Stomach (tissue), 9 donors: ENCODE data around the gene BCAR3. TPM values are rescaled to one million over a fixed set of nuclear protein-coding genes. Genes with fewer than 3 reads are reported as not detected.

Source experiments
- DNase-seq, 2 donors: peaks; one replicate each; pipeline versions ENCODE4 v3.0.0 to v3.0.0-alpha.2; 2013 to 2019
- H3K27ac ChIP-seq, 5 donors: fragments of 200-600 bp in 4 of 5; sonication (generic) in 4 of 5; one replicate each; pipeline ENCODE4 v1.5.1; 2013 to 2019; ENCODE audit warnings: mild to moderate bottlenecking in 1 of 5, moderate library complexity in 1 of 5
- H3K27me3 ChIP-seq, 3 donors: fragments of 200-600 bp; sonication (generic); one replicate each; pipeline ENCODE4 v1.5.1; 2017 to 2019; ENCODE audit warnings: mixed run types in 1 of 3
- H3K36me3 ChIP-seq, 4 donors: fragments of 200-600 bp; sonication (generic); 1 replicate in 3 of 4; 2 replicates in 1 of 4; pipeline ENCODE4 v1.5.1; 2016 to 2019
- H3K4me1 ChIP-seq, 4 donors: fragments of 200-600 bp; sonication (generic); one replicate each; pipeline ENCODE4 v1.5.1; 2016 to 2019
- H3K4me3 ChIP-seq, 4 donors: fragments of 200-600 bp; sonication (generic) in 3 of 4; one replicate each; pipeline ENCODE4 v1.5.1; 2016 to 2019; ENCODE audit warnings: mild to moderate bottlenecking in 1 of 4
- H3K9me3 ChIP-seq, 4 donors: fragments of 200-600 bp; sonication (generic); one replicate each; pipeline ENCODE4 v1.5.1; 2016 to 2019
- EP300 ChIP-seq: sonication (generic); formaldehyde crosslinking; IDR thresholded peaks from one replicate; pipeline ENCODE4 v1.6.1; 2017; ENCODE audit warnings: antibody characterized with exemption
- POLR2A ChIP-seq, 4 donors: fragments of 450-650 bp; IDR thresholded peaks; one replicate each; pipeline ENCODE4 v1.6.1; 2016; ENCODE audit warnings: antibody characterized with exemption in 4 of 4, control low read depth in 2 of 4, mild to moderate bottlenecking in 1 of 4, moderate library complexity in 1 of 4
- POLR2AphosphoS5 ChIP-seq, 3 donors: sonication (generic); formaldehyde crosslinking; IDR thresholded peaks; one replicate each; pipeline ENCODE4 v1.6.1; 2016; ENCODE audit warnings: antibody characterized with exemption in 3 of 3
- WGBS, 5 donors: extraction: QIAGEN DNeasy Blood & Tissue Kit in 3 of 5; methylation state at CpG; one replicate each; pipeline versions ENCODE4 v1.1.5 to v1.1.7; 2013 to 2018; 5-methylcytosine and 5-hydroxymethylcytosine counted together
- intact Hi-C: fragments of 100-400 bp; cut with DNase I; formaldehyde crosslinking; loops from one replicate; pipeline ENCODE4 v1.15.1; 2023; ENCODE audit warnings: low total_unique reads
- polyA plus RNA-seq, 3 donors: library from polyadenylated mRNA; stranded (reverse); fragments of 200-250 nt; gene quantifications; one replicate each; pipeline ENCODE4 v1.2.3, GENCODE V29; 2013
- total RNA-seq, 5 donors: library from RNA; depleted of rRNA; stranded (reverse); fragments of >200 nt; gene quantifications; one replicate each; pipeline versions ENCODE4 v1.1.0 to v1.2.3, GENCODE V29; 2014 to 2016
- TF ChIP-seq, protein P1 (sequence below), 7 experiments: fragments of 450-650 bp in 4 of 7; fragments of 200-600 bp in 3 of 7; sonication (generic) in 3 of 7; IDR thresholded peaks; one replicate each; pipeline ENCODE4 v1.5.1; 2016 to 2019; ENCODE audit warnings: antibody characterized with exemption in 7 of 7, control low read depth in 2 of 7, mild to moderate bottlenecking in 1 of 7
- donor health status: healthy with polysubstance abuse.
- donor health status: Bipolar disorder and iron deficiency.
- donor health status: healthy.

The BCAR3 gene
- total and polyA plus RNA-seq, 8 donors: 5.6 to 28.0 (median 19.3) TPM

DNA sequence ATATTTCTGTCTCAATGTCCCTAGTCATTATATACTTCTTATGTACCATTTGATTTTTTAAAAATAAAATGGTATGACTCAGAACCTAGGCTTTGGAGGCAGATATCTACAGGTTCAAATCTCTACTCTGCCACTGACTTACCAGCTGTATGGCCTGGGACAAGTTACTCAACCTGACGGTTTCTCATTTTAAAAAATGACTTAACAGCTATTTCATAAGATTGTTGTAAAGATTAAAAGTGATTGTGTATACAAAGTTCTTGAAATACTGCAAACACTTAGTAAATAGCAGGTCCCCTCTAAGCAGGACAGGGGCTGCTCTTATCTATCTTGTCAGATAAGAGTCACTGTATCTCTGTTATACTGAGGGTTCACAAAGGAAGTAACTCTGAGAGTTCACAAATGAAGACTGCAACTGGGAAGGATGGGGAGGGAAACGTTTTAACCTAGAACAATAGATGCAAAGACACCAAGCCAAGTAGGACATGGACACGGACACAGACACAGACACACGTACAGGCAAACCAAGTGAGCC is 2.6 kb downstream of the BCAR3 start:
- intact Hi-C loops: no loop called here
- H3K36me3 ChIP-seq: no peaks in the 10 kb centered on the region
- H3K4me1 ChIP-seq: peaks cover 16 to 68% (median 36%) of the 10 kb centered on the region in 4 donors
- peaks cover 0 to 10% (median 0%) of the 10 kb centered on the region in 3 donors for H3K27me3 ChIP-seq
- 57 to 68% (median 61%) methylated on average over 4 of the region's 4 CpGs for WGBS, 5 donors
- no peak for DNase-seq
- TF ChIP-seq POLR2A (IDR thresholded peaks at IDR 0.05): no peak
- TF ChIP-seq EP300: no peak
- TF ChIP-seq, protein P1, sequence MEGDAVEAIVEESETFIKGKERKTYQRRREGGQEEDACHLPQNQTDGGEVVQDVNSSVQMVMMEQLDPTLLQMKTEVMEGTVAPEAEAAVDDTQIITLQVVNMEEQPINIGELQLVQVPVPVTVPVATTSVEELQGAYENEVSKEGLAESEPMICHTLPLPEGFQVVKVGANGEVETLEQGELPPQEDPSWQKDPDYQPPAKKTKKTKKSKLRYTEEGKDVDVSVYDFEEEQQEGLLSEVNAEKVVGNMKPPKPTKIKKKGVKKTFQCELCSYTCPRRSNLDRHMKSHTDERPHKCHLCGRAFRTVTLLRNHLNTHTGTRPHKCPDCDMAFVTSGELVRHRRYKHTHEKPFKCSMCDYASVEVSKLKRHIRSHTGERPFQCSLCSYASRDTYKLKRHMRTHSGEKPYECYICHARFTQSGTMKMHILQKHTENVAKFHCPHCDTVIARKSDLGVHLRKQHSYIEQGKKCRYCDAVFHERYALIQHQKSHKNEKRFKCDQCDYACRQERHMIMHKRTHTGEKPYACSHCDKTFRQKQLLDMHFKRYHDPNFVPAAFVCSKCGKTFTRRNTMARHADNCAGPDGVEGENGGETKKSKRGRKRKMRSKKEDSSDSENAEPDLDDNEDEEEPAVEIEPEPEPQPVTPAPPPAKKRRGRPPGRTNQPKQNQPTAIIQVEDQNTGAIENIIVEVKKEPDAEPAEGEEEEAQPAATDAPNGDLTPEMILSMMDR (IDR thresholded peaks at IDR 0.05): no peak
- TF ChIP-seq POLR2AphosphoS5 (IDR thresholded peaks at IDR 0.05): no peak
- H3K27ac ChIP-seq: peak overlapping the region in 3 of 5 donors; percentile 85 to 91 (median 86)
- H3K9me3 ChIP-seq: no peaks in the 10 kb centered on the region
- no peak overlapping the region for H3K4me3 ChIP-seq

DNA sequence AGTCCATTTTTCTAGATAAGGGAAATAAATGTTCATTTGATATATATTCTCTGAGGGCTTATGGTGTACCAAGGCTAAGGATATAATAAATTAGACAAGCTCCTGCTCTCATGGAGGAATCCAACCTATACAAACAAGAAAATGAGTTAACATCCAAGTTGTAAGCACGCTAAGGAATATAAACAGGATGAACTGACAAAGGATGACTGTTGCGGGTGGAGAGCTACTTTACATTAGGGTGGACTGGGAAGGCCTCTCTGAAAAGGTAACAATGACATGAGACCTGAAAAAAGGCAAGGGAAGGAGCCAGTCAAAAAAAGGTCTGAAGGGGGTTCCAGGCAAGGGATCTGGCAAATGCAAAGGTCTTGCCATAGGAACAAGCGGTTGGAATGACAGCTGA is 3.1 kb downstream of the BCAR3 start:
- peaks cover 16 to 73% (median 41%) of the 10 kb centered on the region in 4 donors for H3K4me1 ChIP-seq
- intact Hi-C loops: no loop called here

DNA sequence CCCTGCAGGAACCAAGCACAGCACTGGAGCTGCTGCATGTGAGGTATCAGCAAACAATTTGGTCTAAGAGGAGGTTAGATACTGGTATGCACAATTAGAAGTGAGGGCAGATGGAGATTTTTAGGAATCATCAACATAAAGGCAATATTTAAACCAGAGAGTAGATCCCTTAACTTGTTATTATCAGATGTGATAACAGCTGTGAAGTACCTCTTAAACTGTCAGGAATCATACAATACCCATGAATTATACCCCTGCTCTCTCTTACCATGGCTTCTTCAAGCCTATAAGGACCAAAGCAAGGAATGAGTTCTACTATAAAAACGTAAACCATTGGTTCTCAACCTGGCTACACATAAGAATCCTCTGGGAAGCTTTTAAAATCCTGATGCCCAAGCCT is 3.9 kb downstream of the BCAR3 start:
- DNase-seq: no peak
- H3K27ac ChIP-seq: no peak overlapping the region
- no peak overlapping the region for H3K4me3 ChIP-seq
- peaks cover 24 to 81% (median 49%) of the 10 kb centered on the region in 4 donors for H3K4me1 ChIP-seq
- WGBS, 5 donors: 71 to 91% (median 81%) methylated on average over 1 of the region's 1 CpG
- TF ChIP-seq EP300 (no peak), POLR2AphosphoS5 (IDR thresholded peaks at IDR 0.05) (no peak), POLR2A (IDR thresholded peaks at IDR 0.05) (no peak)
- TF ChIP-seq, protein P1 (IDR thresholded peaks at IDR 0.05): no peak
- no peaks in the 10 kb centered on the region for H3K36me3 ChIP-seq
- intact Hi-C loops: no loop called here
- peaks cover 0 to 10% (median 0%) of the 10 kb centered on the region in 3 donors for H3K27me3 ChIP-seq
- H3K9me3 ChIP-seq: no peaks in the 10 kb centered on the region

More for the DNA sequence above, 3.1 kb downstream of the BCAR3 start:
- Histone ChIP-seq H3K27ac (peak overlapping the region in 1 of 5 donors; percentile 85), H3K36me3 (no peaks in the 10 kb centered on the region), H3K27me3 (peaks cover 0 to 10% (median 0%) of the 10 kb centered on the region in 3 donors), H3K4me3 (no peak overlapping the region), H3K9me3 (no peaks in the 10 kb centered on the region)
- TF ChIP-seq, protein P1 (IDR thresholded peaks at IDR 0.05): no peak
- no peak for DNase-seq
- 50 to 95% (median 88%) methylated on average over 3 of the region's 3 CpGs for WGBS, 5 donors

DNA sequence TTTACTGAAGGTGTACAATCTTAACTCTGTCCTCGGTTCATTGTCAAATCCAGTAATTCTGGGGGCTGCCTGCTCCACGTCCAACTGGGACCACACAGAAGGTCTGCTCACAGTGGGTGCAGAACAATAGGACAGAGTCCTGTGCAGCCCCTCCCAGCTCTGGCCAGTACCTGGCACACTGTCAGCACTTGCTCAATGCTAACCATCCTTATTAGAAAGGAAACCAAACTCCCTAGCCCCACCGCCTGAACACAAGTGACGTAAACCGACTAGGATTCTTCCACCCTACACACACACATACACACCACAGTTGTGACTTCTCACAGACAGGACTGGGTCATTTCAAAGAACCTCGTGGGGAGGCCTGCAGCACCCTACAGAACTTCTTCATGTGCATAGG is 5.2 kb downstream of the BCAR3 start:
- Histone ChIP-seq H3K27me3 (peaks cover 0 to 1% (median 0%) of the 10 kb centered on the region in 3 donors), H3K36me3 (no peaks in the 10 kb centered on the region), H3K27ac (peak overlapping the region in 2 of 5 donors; percentile 20 to 29), H3K9me3 (no peaks in the 10 kb centered on the region), H3K4me3 (no peak overlapping the region), H3K4me1 (peaks cover 37 to 83% (median 56%) of the 10 kb centered on the region in 4 donors)
- DNase-seq: no peak
- TF ChIP-seq POLR2AphosphoS5 (IDR thresholded peaks at IDR 0.05) (no peak), POLR2A (IDR thresholded peaks at IDR 0.05) (no peak), EP300 (no peak)
- TF ChIP-seq, protein P1 (IDR thresholded peaks at IDR 0.05): no peak
- 75 to 90% (median 86%) methylated on average over 6 of the region's 6 CpGs for WGBS, 5 donors
- intact Hi-C loops: no loop called here
